Osteocyte (in vitro differentiated cells): ENCODE results near the gene C4BPA. TPM values are rescaled to one million over a fixed set of nuclear protein-coding genes. Genes with fewer than 3 reads are reported as not detected.

ENCODE experiments used
- DNase-seq: peaks from one replicate; pipeline ENCODE4 v3.0.0; 2021; ENCODE audit warnings: mixed read lengths; ENCODE audit not compliant: unreplicated experiment; ENCODE audit errors: extremely low spot score
- H3K27ac Mint-ChIP-seq: one replicate; pipeline ENCODE4 v1.8.0; 2021; ENCODE audit warnings: mild to moderate bottlenecking, mixed read lengths; ENCODE audit not compliant: unreplicated experiment
- H3K27me3 Mint-ChIP-seq: one replicate; pipeline ENCODE4 v1.8.0; 2021; ENCODE audit warnings: mixed read lengths; ENCODE audit not compliant: unreplicated experiment
- H3K36me3 Mint-ChIP-seq: one replicate; pipeline ENCODE4 v1.8.0; 2021; ENCODE audit warnings: mixed read lengths; ENCODE audit not compliant: unreplicated experiment
- H3K4me1 Mint-ChIP-seq: one replicate; pipeline ENCODE4 v1.8.0; 2021; ENCODE audit warnings: mixed read lengths; ENCODE audit not compliant: unreplicated experiment
- H3K4me3 Mint-ChIP-seq: one replicate; pipeline ENCODE4 v1.8.0; 2021; ENCODE audit warnings: mild to moderate bottlenecking, moderate library complexity, mixed read lengths; ENCODE audit not compliant: unreplicated experiment
- H3K9me3 Mint-ChIP-seq: one replicate; pipeline ENCODE4 v1.8.0; 2021; ENCODE audit warnings: mixed read lengths; ENCODE audit not compliant: unreplicated experiment
- CTCF ChIP-seq: fragments of 200-600 bp; sonication (generic); IDR thresholded peaks from 2 replicates; pipeline ENCODE4 v1.5.0; 2021; ENCODE audit warnings: antibody characterized with exemption, mild to moderate bottlenecking, moderate library complexity
- total RNA-seq: library from RNA; stranded (reverse); gene quantifications from 2 replicates; pipeline ENCODE4 v1.2.1, GENCODE V29; 2021

Gene C4BPA
- total RNA-seq, 1 donor from 2014 or later, result not detected

DNA sequence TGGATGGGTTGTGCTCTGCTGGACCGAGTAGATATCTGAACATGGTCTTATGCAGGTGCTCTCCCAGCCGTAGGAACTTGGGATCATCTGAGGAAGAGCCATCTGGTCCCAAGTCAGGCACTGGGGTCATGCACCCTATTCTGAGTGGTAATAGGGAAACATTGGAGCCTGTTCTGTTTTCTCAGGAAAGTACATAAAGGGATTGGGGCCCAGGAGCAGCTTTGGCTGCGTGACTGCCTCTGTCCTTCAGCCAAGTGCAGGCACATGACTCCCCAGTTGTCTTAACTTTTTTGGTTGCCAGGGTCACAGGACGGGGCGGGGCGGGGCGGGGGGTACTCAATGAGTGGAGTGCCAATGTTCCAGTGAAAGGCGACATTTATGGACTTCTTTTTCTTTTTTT, 39.5 kb upstream of the C4BPA start:
- no peaks in the 10 kb centered on the region for H3K4me1 Mint-ChIP-seq
- no peak for DNase-seq
- H3K27ac Mint-ChIP-seq, result no peak overlapping the region
- H3K27me3 Mint-ChIP-seq, result no peaks in the 10 kb centered on the region
- no peaks in the 10 kb centered on the region for H3K9me3 Mint-ChIP-seq
- peaks cover 48% of the 10 kb centered on the region for H3K36me3 Mint-ChIP-seq
- H3K4me3 Mint-ChIP-seq, result no peak overlapping the region
- TF ChIP-seq CTCF, result no peak

DNA sequence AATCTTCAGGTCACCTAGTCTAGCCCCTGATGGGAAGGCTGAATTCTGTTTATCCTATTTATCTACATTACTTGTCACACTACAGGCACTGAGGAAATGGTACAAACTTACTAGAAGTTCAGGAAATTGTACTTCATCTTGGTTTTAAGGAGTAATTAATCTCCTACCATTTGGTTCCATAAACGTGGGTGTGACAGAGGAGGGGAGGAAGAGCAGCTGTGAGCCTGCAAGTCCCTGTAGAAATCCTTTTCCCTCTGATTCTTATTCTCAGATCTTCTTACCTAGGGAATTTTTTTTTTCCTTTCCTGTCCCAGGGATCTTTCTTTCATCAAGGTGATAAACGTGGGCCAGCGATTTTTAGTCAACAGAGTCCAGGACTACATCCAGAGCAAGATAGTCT, 36.8 kb upstream of the C4BPA start:
- Mint-ChIP-seq H3K27me3 (no peaks in the 10 kb centered on the region), H3K27ac (no peak overlapping the region), H3K4me1 (no peaks in the 10 kb centered on the region), H3K36me3 (peaks cover 58% of the 10 kb centered on the region), H3K9me3 (no peaks in the 10 kb centered on the region), H3K4me3 (no peak overlapping the region)
- TF ChIP-seq CTCF, result no peak
- no peak for DNase-seq

- H3K9me3 Mint-ChIP-seq, result no peaks in the 10 kb centered on the region
- no peak for TF ChIP-seq CTCF
These were observed 36.4 kb upstream of the C4BPA start for GRCh38 chr1:207067665-207068064.

GRCh38 chr1:207069061-207069460, 35.0 kb upstream of the C4BPA start:
- no peak for DNase-seq
- Mint-ChIP-seq H3K9me3 (no peaks in the 10 kb centered on the region), H3K27me3 (no peaks in the 10 kb centered on the region), H3K4me3 (no peak overlapping the region), H3K4me1 (no peaks in the 10 kb centered on the region), H3K36me3 (peaks cover 57% of the 10 kb centered on the region), H3K27ac (no peak overlapping the region)
- no peak for TF ChIP-seq CTCF

More at GRCh38 chr1:207067665-207068064, 36.4 kb upstream of the C4BPA start:
- H3K36me3 Mint-ChIP-seq, result peaks cover 58% of the 10 kb centered on the region
- H3K4me3 Mint-ChIP-seq, result no peak overlapping the region
- H3K27me3 Mint-ChIP-seq, result no peaks in the 10 kb centered on the region
- no peaks in the 10 kb centered on the region for H3K4me1 Mint-ChIP-seq
- no peak overlapping the region for H3K27ac Mint-ChIP-seq
- DNase-seq, result no peak

- Mint-ChIP-seq H3K4me3 (no peak overlapping the region), H3K27ac (no peak overlapping the region), H3K4me1 (no peaks in the 10 kb centered on the region), H3K27me3 (no peaks in the 10 kb centered on the region), H3K36me3 (peaks cover 49% of the 10 kb centered on the region), H3K9me3 (no peaks in the 10 kb centered on the region)
- DNase-seq, result no peak
- TF ChIP-seq CTCF, result no peak
These were observed 34.1 kb upstream of the C4BPA start for GRCh38 chr1:207069858-207070506.
